ENCODE results near the gene FMN1. TPM values are rescaled to one million over a fixed set of nuclear protein-coding genes. Genes with fewer than 3 reads are reported as not detected.

FMN1 gene
- total RNA-seq, 4 donors from 2014 or later = 32.6 to 102 (median 63.0) TPM

DNA sequence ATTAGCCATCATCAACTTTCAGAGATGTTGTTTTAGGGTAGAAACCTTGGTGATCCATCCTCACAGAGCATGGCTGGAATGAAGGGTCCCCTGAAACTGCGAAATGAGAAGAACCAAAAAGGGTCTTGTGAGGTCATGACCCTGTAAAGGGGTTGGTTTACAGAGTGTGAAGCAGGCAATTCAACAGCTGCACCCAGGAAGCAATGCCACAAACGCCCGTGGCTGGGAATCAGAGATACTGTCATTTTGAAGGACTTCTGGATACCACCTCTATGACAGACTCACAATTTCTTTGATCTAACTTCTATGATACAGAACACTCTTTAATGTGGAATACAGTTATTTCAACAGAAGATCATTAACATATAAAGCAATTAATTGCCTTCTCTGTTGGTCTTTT, 397.7 kb downstream of the FMN1 start:
- no peak for TF ChIP-seq EP300 (IDR thresholded peaks at IDR 0.05; ENCODE audit: low read depth)
- TF ChIP-seq, protein P1, sequence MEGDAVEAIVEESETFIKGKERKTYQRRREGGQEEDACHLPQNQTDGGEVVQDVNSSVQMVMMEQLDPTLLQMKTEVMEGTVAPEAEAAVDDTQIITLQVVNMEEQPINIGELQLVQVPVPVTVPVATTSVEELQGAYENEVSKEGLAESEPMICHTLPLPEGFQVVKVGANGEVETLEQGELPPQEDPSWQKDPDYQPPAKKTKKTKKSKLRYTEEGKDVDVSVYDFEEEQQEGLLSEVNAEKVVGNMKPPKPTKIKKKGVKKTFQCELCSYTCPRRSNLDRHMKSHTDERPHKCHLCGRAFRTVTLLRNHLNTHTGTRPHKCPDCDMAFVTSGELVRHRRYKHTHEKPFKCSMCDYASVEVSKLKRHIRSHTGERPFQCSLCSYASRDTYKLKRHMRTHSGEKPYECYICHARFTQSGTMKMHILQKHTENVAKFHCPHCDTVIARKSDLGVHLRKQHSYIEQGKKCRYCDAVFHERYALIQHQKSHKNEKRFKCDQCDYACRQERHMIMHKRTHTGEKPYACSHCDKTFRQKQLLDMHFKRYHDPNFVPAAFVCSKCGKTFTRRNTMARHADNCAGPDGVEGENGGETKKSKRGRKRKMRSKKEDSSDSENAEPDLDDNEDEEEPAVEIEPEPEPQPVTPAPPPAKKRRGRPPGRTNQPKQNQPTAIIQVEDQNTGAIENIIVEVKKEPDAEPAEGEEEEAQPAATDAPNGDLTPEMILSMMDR (IDR thresholded peaks at IDR 0.05) = no peak
- intact Hi-C loops (cut with DNase I; ENCODE audit: low total_unique reads) (no loop called here), in situ Hi-C loops (cut with MboI; ENCODE audit: low pct_ligation_motif_present in 1 of 4, low pct_unique_long_range_greater_than_20kb in 1 of 4, low sequenced_read_pairs in 3 of 4) (loop anchor here in 1 of 4 donors (25.0 kb wide), 1 partner anchor 110 kb away; no protein-coding TSS in a partner anchor)
- Histone ChIP-seq H3K9me3 (no peaks in the 10 kb centered on the region), H3K4me3 (no peak overlapping the region), H3K27ac (no peak overlapping the region), H3K36me3 (peaks cover 0 to 4% (median 0%) of the 10 kb centered on the region in 4 donors), H3K27me3 (no peaks in the 10 kb centered on the region), H3K4me1 (no peaks in the 10 kb centered on the region)
- 77 to 93% methylated on average over 3 of the region's 3 CpGs for WGBS, 2 donors (ENCODE audit: low coverage in 1 of 2)
- DNase-seq = no peak

DNA sequence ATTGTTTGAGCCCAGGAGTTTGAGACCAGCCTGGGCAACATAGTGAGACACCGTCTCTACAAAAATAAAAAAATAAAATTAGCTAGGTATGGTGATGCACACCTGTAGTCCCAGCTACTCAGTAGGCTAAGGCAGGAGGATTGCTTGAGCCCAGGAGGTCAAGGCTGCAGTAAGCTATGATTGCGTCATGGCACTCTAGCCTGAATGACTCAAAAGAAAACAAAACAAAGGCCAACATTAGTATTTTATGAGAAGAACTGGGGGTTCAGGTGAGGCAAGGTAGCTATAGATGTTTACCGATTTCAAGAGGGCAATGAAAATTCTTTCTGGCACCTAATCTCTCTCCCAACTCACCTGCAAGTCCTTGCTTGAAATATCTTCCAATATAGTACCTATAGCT, 399.5 kb downstream of the FMN1 start:
- no peak for DNase-seq
- intact Hi-C loops (cut with DNase I; ENCODE audit: low total_unique reads) = no loop called here
- no peak overlapping the region for H3K4me3 ChIP-seq
- H3K9me3 ChIP-seq = no peaks in the 10 kb centered on the region
- H3K27me3 ChIP-seq = no peaks in the 10 kb centered on the region
- H3K4me1 ChIP-seq = no peaks in the 10 kb centered on the region
- H3K36me3 ChIP-seq = peaks cover 0 to 4% (median 0%) of the 10 kb centered on the region in 4 donors
- TF ChIP-seq EP300 (IDR thresholded peaks at IDR 0.05; ENCODE audit: low read depth) = no peak
- TF ChIP-seq, protein P1 (IDR thresholded peaks at IDR 0.05) = no peak
- no peak for TF ChIP-seq POLR2A (IDR thresholded peaks at IDR 0.05)
- no peak for TF ChIP-seq POLR2AphosphoS5 (IDR thresholded peaks at IDR 0.05)
- in situ Hi-C loops (cut with MboI; ENCODE audit: low pct_ligation_motif_present in 1 of 4, low pct_unique_long_range_greater_than_20kb in 1 of 4, low sequenced_read_pairs in 3 of 4) = loop anchor here in 1 of 4 donors (25.0 kb wide), 1 partner anchor 108 kb away; no protein-coding TSS in a partner anchor
- H3K27ac ChIP-seq = no peak overlapping the region
- 64 to 90% methylated on average over 3 of the region's 3 CpGs for WGBS, 2 donors (ENCODE audit: low coverage in 1 of 2)

DNA sequence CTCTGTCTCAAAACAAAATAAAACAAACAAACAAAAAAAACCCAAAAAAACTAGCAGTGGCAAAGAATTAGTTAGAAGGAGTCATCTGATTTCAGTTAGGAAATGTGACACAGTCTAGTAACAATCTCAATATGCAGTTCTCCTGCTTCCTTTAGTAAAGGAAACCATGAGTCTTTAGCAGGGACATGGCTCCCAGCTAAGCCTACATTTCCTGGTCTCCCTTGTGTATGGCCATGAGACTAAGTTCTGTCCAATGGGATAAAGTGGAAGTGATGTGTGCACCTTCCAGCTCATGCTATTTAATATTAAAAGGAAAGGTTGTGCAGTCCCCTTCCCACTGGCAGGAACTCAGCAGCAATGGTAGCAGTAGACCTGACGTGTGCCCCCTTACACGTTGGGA, 402.1 kb downstream of the FMN1 start:
- no peaks in the 10 kb centered on the region for H3K27me3 ChIP-seq
- in situ Hi-C loops (cut with MboI; ENCODE audit: low pct_ligation_motif_present in 1 of 4, low pct_unique_long_range_greater_than_20kb in 1 of 4, low sequenced_read_pairs in 3 of 4) = loop anchor here in 1 of 4 donors (25.0 kb wide), 1 partner anchor 105 kb away; no protein-coding TSS in a partner anchor
- TF ChIP-seq EP300 (IDR thresholded peaks at IDR 0.05; ENCODE audit: low read depth) (no peak), POLR2A (IDR thresholded peaks at IDR 0.05) (no peak), POLR2AphosphoS5 (IDR thresholded peaks at IDR 0.05) (no peak)
- TF ChIP-seq, protein P1 (IDR thresholded peaks at IDR 0.05) = no peak
- intact Hi-C loops (cut with DNase I; ENCODE audit: low total_unique reads) = no loop called here
- 40 to 91% methylated on average over 1 to 2 of the region's 2 CpGs for WGBS, 2 donors (ENCODE audit: low coverage in 1 of 2)
- no peak for DNase-seq
- H3K4me1 ChIP-seq = no peaks in the 10 kb centered on the region
- no peak overlapping the region for H3K27ac ChIP-seq
- H3K9me3 ChIP-seq = no peaks in the 10 kb centered on the region
- H3K4me3 ChIP-seq = no peak overlapping the region
- H3K36me3 ChIP-seq = peaks cover 0 to 4% (median 0%) of the 10 kb centered on the region in 4 donors

DNA sequence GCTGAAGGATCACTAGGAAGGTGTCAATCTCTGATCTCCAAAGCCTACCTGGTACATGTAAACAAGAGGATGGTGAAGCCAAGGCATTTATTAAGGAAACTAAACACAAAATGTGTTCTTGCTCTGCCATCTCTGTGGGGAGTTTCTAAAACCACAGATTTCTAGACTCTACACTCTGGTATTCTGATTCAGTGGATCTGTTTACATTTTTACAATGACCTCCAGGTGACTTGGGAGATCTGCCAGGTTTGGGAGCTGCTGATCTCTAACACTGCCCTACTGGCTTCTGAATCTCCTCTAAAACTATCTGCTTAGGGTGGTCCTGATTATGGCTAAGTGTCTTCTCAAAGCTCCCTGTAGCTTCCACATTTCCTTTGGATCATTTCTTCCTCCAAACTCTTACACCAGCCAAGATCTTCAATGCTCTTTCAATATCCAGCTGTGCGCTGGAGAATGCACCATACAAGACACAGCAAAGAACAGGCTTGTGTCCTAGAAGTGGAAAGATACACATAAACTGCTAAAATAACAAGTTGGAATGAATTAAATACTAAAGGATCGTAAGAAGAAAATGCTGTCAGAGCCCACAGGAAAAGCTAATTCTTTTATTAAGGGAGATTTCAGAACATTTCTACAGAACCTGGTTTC, 404.0 kb downstream of the FMN1 start:
- H3K27ac ChIP-seq = no peak overlapping the region
- 75 to 86% methylated on average over 2 of the region's 2 CpGs for WGBS, 2 donors (ENCODE audit: low coverage in 1 of 2)
- no peaks in the 10 kb centered on the region for H3K36me3 ChIP-seq
- in situ Hi-C loops (cut with MboI; ENCODE audit: low pct_ligation_motif_present in 1 of 4, low pct_unique_long_range_greater_than_20kb in 1 of 4, low sequenced_read_pairs in 3 of 4) = loop anchor here in 1 of 4 donors (25.0 kb wide), 1 partner anchor 103 kb away; no protein-coding TSS in a partner anchor
- no peak overlapping the region for H3K4me3 ChIP-seq
- intact Hi-C loops (cut with DNase I; ENCODE audit: low total_unique reads) = loop anchor here (2.0 kb wide), 1 partner anchor 52 kb away; no protein-coding TSS in a partner anchor
- H3K9me3 ChIP-seq = no peaks in the 10 kb centered on the region
- H3K27me3 ChIP-seq = no peaks in the 10 kb centered on the region
- H3K4me1 ChIP-seq = no peaks in the 10 kb centered on the region
- TF ChIP-seq POLR2A (IDR thresholded peaks at IDR 0.05) (no peak), EP300 (IDR thresholded peaks at IDR 0.05; ENCODE audit: low read depth) (no peak), POLR2AphosphoS5 (IDR thresholded peaks at IDR 0.05) (no peak)
- TF ChIP-seq, protein P1 (IDR thresholded peaks at IDR 0.05) = no peak
- no peak for DNase-seq

Measured in transverse colon (tissue), 4 donors.